T-cell (primary cell): Measurements from ENCODE around the gene EFCAB6. TPM values are rescaled to one million over a fixed set of nuclear protein-coding genes. Genes with fewer than 3 reads are reported as not detected.

Experiments
- ATAC-seq, 4 experiments: fragments of 200-7000 bp in 3 of 4; fragments of 150-1000 bp in 1 of 4; cut with Tn5 transposase; replicated peaks in 1 of 4; 1 replicate in 3 of 4; 2 replicates in 1 of 4; pipeline ENCODE4 v1.10.0; 2021; ENCODE audit warnings: moderate library complexity in 3 of 4, mild to moderate bottlenecking in 2 of 4, moderate number of reproducible peaks in 1 of 4
- CTCF ChIA-PET, 2 donors: fragments of 300-600 bp; sonication (Branson Sonifier 250); formaldehyde crosslinking; loops; one replicate each; lab custom pipeline; 2022; ENCODE audit warnings: antibody characterized with exemption in 2 of 2; lab: Charles Lee
- POLR2A ChIA-PET, 2 donors: fragments of 300-600 bp; sonication (Branson Sonifier 250); formaldehyde crosslinking; loops; one replicate each; lab custom pipeline; 2022; ENCODE audit warnings: antibody characterized with exemption in 2 of 2; lab: Charles Lee
- DNase-seq, 35 experiments: peaks; one replicate each; pipeline versions ENCODE4 v3.0.0 to v3.0.0-alpha.2; 2013 to 2023
- H3K27ac ChIP-seq: one replicate; pipeline ENCODE4 v1.5.1; 2013; ENCODE audit warnings: low read length
- H3K27me3 ChIP-seq, 2 experiments: replicated peaks in 1 of 2; 1 replicate in 1 of 2; 2 replicates in 1 of 2; pipeline versions ENCODE4 v1.6.1 to v1.7.0; 2013; ENCODE audit warnings: low read length in 1 of 2, mixed read lengths in 1 of 2; ENCODE audit not compliant: control insufficient read depth in 2 of 2, insufficient read depth in 2 of 2; ENCODE audit errors: extremely low read depth in 1 of 2
- H3K36me3 ChIP-seq, 2 donors: 1 replicate in 1 of 2; 2 replicates in 1 of 2; pipeline versions ENCODE4 v1.6.1 to v1.7.0; 2013; ENCODE audit warnings: low read length in 1 of 2; ENCODE audit not compliant: control insufficient read depth in 2 of 2, insufficient read depth in 1 of 2; ENCODE audit errors: extremely low read depth in 1 of 2
- H3K4me1 ChIP-seq, 2 experiments: 1 replicate in 1 of 2; 2 replicates in 1 of 2; pipeline versions ENCODE4 v1.6.1 to v1.7.0; 2013; ENCODE audit warnings: low read length in 2 of 2, mixed read lengths in 1 of 2; ENCODE audit not compliant: insufficient read depth in 2 of 2, control insufficient read depth in 1 of 2; ENCODE audit errors: extremely low read depth in 1 of 2
- H3K4me3 ChIP-seq, 2 donors: 1 replicate in 1 of 2; 2 replicates in 1 of 2; pipeline versions ENCODE4 v1.5.1 to v1.7.0; 2013; ENCODE audit warnings: mild to moderate bottlenecking in 2 of 2, low read length in 1 of 2, moderate library complexity in 1 of 2; ENCODE audit not compliant: control insufficient read depth in 1 of 2; ENCODE audit errors: extremely low read depth in 1 of 2
- H3K9me3 ChIP-seq: 2 replicates; pipeline ENCODE4 v1.7.0; 2013
- H3K27ac Mint-ChIP-seq, 2 donors: one replicate each; pipeline ENCODE4 v1.8.0; 2020 to 2021; ENCODE audit warnings: mild to moderate bottlenecking in 2 of 2, mixed read lengths in 2 of 2
- H3K27me3 Mint-ChIP-seq, 2 donors: one replicate each; pipeline ENCODE4 v1.8.0; 2021 to 2022; ENCODE audit warnings: mixed read lengths in 2 of 2
- H3K36me3 Mint-ChIP-seq: one replicate; pipeline ENCODE4 v1.8.0; 2021; ENCODE audit warnings: mixed read lengths
- H3K4me1 Mint-ChIP-seq, 3 donors: one replicate each; pipeline ENCODE4 v1.8.0; 2020 to 2022; ENCODE audit warnings: mixed read lengths in 3 of 3, mild to moderate bottlenecking in 1 of 3
- H3K4me3 Mint-ChIP-seq, 3 donors: one replicate each; pipeline ENCODE4 v1.8.0; 2020 to 2022; ENCODE audit warnings: mild to moderate bottlenecking in 3 of 3, mixed read lengths in 3 of 3, moderate library complexity in 3 of 3
- H3K9me3 Mint-ChIP-seq, 3 donors: one replicate each; pipeline ENCODE4 v1.8.0; 2020 to 2022; ENCODE audit warnings: mixed read lengths in 3 of 3
- WGBS: methylation state at CpG from one replicate; pipeline ENCODE4 v1.1.5; 2013; ENCODE audit warnings: missing lambda C conversion rate; ENCODE audit not compliant: insufficient coverage; 5-methylcytosine and 5-hydroxymethylcytosine counted together
- total RNA-seq, 35 experiments: library from RNA in 6 of 35; stranded (reverse) in 6 of 35; fragments of 120-200 nt in 1 of 35; gene quantifications; one replicate each; pipeline versions ENCODE4 v1.2.1 to v1.2.4 and lab custom pipeline; 2013 to 2026

The EFCAB6 gene
- total RNA-seq, 5 donors from 2014 or later (not counting 1 experiment from before 2014, with no cell fraction given) = 0.26 to 0.89 (median 0.53) TPM

DNA sequence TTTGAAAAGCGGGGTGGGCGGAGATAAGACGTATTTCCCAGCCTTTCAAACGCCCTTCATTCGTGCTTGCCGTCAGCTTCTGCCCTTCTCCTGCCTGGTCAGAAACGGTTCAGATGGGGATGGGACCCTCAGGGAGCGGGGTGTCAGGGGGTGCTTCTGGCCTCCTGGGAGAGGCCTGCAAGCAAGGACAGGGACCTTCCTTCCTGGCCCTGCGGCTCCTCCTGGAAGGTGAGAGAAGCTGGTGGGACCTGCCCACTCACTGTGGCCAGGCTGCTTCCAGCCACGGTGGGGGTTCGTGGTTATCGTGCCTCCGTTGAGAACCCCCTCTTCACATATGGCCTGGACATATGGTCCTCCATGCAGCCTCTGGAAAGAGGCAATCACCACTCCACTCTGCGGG lies 295.7 kb downstream of the EFCAB6 start:
- WGBS = 83% methylated on average over 9 of the region's 14 CpGs
- Histone ChIP-seq H3K36me3 (no peaks in the 10 kb centered on the region), H3K4me1 (no peaks in the 10 kb centered on the region), H3K4me3 (no peak overlapping the region), H3K9me3 (no peaks in the 10 kb centered on the region), H3K27me3 (peaks cover 0 to 12% of the 10 kb centered on the region in 2 experiments), H3K27ac (no peak overlapping the region)
- ATAC-seq (no peak), DNase-seq (no peak)
- Mint-ChIP-seq H3K4me3 (no peak overlapping the region), H3K36me3 (no peaks in the 10 kb centered on the region), H3K4me1 (no peaks in the 10 kb centered on the region), H3K27me3 (peaks cover 3 to 7% of the 10 kb centered on the region in 2 donors), H3K9me3 (no peaks in the 10 kb centered on the region), H3K27ac (no peak overlapping the region)
- ChIA-PET CTCF (no interaction called here), POLR2A (no interaction called here)

- POLR2A ChIA-PET = no interaction called here
Observed at GRCh38 chr22:43515902-43516301, 296.2 kb downstream of the EFCAB6 start.

DNA sequence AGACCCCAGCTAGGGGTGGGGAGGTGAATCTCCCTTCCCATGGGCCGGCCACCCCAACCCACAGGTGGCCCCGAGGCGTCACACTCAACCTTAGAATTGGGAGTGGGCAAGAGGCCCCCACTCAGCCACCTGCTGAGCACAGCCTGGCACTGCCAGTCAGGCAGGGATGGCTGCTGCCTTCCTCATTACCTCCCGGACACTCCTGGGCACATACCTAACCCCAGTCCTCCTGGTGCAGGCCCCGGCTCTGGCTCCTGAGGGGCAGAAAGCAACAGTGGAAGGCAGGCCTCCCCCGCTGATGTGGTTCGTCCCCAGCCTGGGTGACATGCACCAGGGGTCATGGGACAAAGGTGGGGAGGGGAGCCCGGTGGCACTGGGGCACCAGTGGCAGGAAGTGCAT lies 296.7 kb downstream of the EFCAB6 start:
- no peak overlapping the region for H3K27ac ChIP-seq
- ChIA-PET POLR2A (no interaction called here), CTCF (no interaction called here)
- H3K4me3 ChIP-seq = no peak overlapping the region
- ATAC-seq (no peak), DNase-seq (no peak)
- Mint-ChIP-seq H3K36me3 (no peaks in the 10 kb centered on the region), H3K27me3 (peaks cover 3 to 7% of the 10 kb centered on the region in 2 donors), H3K9me3 (no peaks in the 10 kb centered on the region), H3K27ac (no peak overlapping the region), H3K4me1 (no peaks in the 10 kb centered on the region), H3K4me3 (no peak overlapping the region)
- no peaks in the 10 kb centered on the region for H3K36me3 ChIP-seq
- WGBS = 72% methylated on average over 6 of the region's 8 CpGs
- no peaks in the 10 kb centered on the region for H3K4me1 ChIP-seq
- no peaks in the 10 kb centered on the region for H3K9me3 ChIP-seq
- H3K27me3 ChIP-seq = peaks cover 0 to 14% of the 10 kb centered on the region in 2 experiments

More at GRCh38 chr22:43515902-43516301, 296.2 kb downstream of the EFCAB6 start:
- WGBS = 68% methylated on average over 13 of the region's 13 CpGs
- Mint-ChIP-seq H3K27me3 (peaks cover 3 to 7% of the 10 kb centered on the region in 2 donors), H3K36me3 (no peaks in the 10 kb centered on the region), H3K4me1 (no peaks in the 10 kb centered on the region), H3K4me3 (no peak overlapping the region), H3K9me3 (no peaks in the 10 kb centered on the region), H3K27ac (no peak overlapping the region)
- Histone ChIP-seq H3K27me3 (peaks cover 0 to 12% of the 10 kb centered on the region in 2 experiments), H3K36me3 (no peaks in the 10 kb centered on the region), H3K27ac (no peak overlapping the region), H3K9me3 (no peaks in the 10 kb centered on the region), H3K4me1 (no peaks in the 10 kb centered on the region), H3K4me3 (no peak overlapping the region)
- CTCF ChIA-PET = no interaction called here
- DNase-seq = no peak
- ATAC-seq = no peak

DNA sequence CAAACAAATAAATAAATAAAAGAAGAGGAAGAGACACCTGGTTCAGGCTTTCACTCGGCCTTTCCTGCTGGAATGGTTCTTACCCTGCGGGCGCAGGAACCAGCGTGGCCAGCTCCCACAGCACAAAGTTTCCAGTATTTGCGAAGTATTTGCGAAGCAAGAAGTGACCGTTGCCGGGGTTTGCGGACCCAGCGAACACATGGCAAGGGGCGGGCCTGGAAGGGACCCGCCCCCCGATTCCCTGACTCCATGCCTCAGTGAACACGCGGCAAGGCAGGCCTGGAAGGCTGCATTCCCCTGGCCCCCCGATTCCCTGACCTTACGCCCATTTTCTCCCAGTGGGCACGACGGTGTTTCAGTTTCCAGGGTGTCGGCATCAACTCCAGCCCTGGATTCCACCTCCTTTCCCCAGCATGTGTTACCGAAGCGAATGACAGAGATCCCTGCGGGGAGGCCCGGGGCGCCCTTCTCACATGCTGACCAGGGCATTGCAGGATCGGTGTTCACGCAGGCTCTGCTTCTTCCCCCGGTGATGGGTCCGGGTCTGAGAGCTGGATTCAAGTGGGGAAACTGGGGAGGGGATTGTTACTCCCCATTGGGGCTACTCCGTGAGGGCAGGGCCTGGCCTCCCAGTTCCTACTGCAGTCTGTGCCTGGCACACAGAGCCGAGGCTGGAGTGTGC lies 297.5 kb downstream of the EFCAB6 start:
- POLR2A ChIA-PET = no interaction called here
- 82% methylated on average over 24 of the region's 31 CpGs for WGBS
- Histone ChIP-seq H3K27me3 (peaks cover 0 to 18% of the 10 kb centered on the region in 2 experiments), H3K4me3 (no peak overlapping the region), H3K9me3 (no peaks in the 10 kb centered on the region), H3K36me3 (no peaks in the 10 kb centered on the region), H3K27ac (no peak overlapping the region), H3K4me1 (no peaks in the 10 kb centered on the region)
- Mint-ChIP-seq H3K27me3 (peaks cover 3 to 7% of the 10 kb centered on the region in 2 donors), H3K4me3 (no peak overlapping the region), H3K9me3 (no peaks in the 10 kb centered on the region), H3K36me3 (no peaks in the 10 kb centered on the region), H3K27ac (no peak overlapping the region), H3K4me1 (no peaks in the 10 kb centered on the region)
- no peak for ATAC-seq
- DNase-seq = no peak
- CTCF ChIA-PET = no interaction called here

GRCh38 chr22:43512279-43512678 lies 299.8 kb downstream of the EFCAB6 start:
- no peak for DNase-seq
- H3K27ac ChIP-seq = no peak overlapping the region
- ChIA-PET CTCF (no interaction called here), POLR2A (no interaction called here)
- peaks cover 0 to 18% of the 10 kb centered on the region in 2 experiments for H3K27me3 ChIP-seq
- no peaks in the 10 kb centered on the region for H3K36me3 Mint-ChIP-seq
- H3K9me3 ChIP-seq = no peaks in the 10 kb centered on the region
- no peak overlapping the region for H3K4me3 ChIP-seq
- no peaks in the 10 kb centered on the region for H3K9me3 Mint-ChIP-seq
- 66% methylated on average over 8 of the region's 8 CpGs for WGBS
- H3K4me1 Mint-ChIP-seq = no peaks in the 10 kb centered on the region
- no peaks in the 10 kb centered on the region for H3K36me3 ChIP-seq
- no peak overlapping the region for H3K27ac Mint-ChIP-seq
- H3K4me3 Mint-ChIP-seq = no peak overlapping the region
- no peak for ATAC-seq
- H3K4me1 ChIP-seq = no peaks in the 10 kb centered on the region
- H3K27me3 Mint-ChIP-seq = peaks cover 3 to 7% of the 10 kb centered on the region in 2 donors

GRCh38 chr22:43511276-43511910 lies 300.7 kb downstream of the EFCAB6 start:
- Mint-ChIP-seq H3K4me3 (no peak overlapping the region), H3K4me1 (no peaks in the 10 kb centered on the region), H3K9me3 (no peaks in the 10 kb centered on the region), H3K27me3 (peaks cover 3 to 4% of the 10 kb centered on the region in 2 donors), H3K36me3 (no peaks in the 10 kb centered on the region), H3K27ac (no peak overlapping the region)
- H3K4me1 ChIP-seq = no peaks in the 10 kb centered on the region
- no peak overlapping the region for H3K27ac ChIP-seq
- H3K27me3 ChIP-seq = peaks cover 0 to 18% of the 10 kb centered on the region in 2 experiments
- H3K4me3 ChIP-seq = no peak overlapping the region
- DNase-seq = no peak
- no peaks in the 10 kb centered on the region for H3K9me3 ChIP-seq
- H3K36me3 ChIP-seq = no peaks in the 10 kb centered on the region
- WGBS = 79% methylated on average over 11 of the region's 16 CpGs
- ATAC-seq = no peak
- CTCF ChIA-PET = no interaction called here
- POLR2A ChIA-PET = no interaction called here
